NOMO-1 treated with DMSO at 0.1 percent for 48 hours (cell line): Measurements from ENCODE around the gene EPN3.
A peak's percentile ranks its signal among the peaks of the same experiment; 100 is the strongest.

Experiments used
- DNase-seq: peaks from one replicate; lab custom pipeline; 2025; ENCODE audit not compliant: unreplicated experiment; lab: John Stamatoyannopoulos, UW

The EPN3 gene

GRCh38 chr17:50533720-50534148, 1.2 kb downstream of the EPN3 start:
- DNase-seq, result no peak

GRCh38 chr17:50534222-50534978, 1.9 kb downstream of the EPN3 start:
- DNase-seq, result no peak

GRCh38 chr17:50534979-50535326, 2.4 kb downstream of the EPN3 start:
- no peak for DNase-seq

GRCh38 chr17:50535407-50535806, 2.9 kb downstream of the EPN3 start:
- no peak for DNase-seq

GRCh38 chr17:50536683-50537646, 4.4 kb downstream of the EPN3 start:
- DNase-seq, result peak; percentile 43

- DNase-seq, result no peak
Observed at GRCh38 chr17:50537721-50538548, 5.4 kb downstream of the EPN3 start.

GRCh38 chr17:50538549-50539410, 6.2 kb downstream of the EPN3 start:
- no peak for DNase-seq

- DNase-seq, result no peak
Observed at GRCh38 chr17:50539762-50540559, 7.4 kb downstream of the EPN3 start.

GRCh38 chr17:50540560-50541401, 8.2 kb downstream of the EPN3 start:
- DNase-seq, result no peak

GRCh38 chr17:50541402-50541715, 8.8 kb downstream of the EPN3 start:
- DNase-seq, result no peak

GRCh38 chr17:50541716-50542688, 9.5 kb downstream of the EPN3 start:
- DNase-seq, result peak; percentile 78

GRCh38 chr17:50542795-50543774, 10.6 kb downstream of the EPN3 start:
- no peak for DNase-seq

GRCh38 chr17:50544516-50544915, 12.0 kb downstream of the EPN3 start:
- DNase-seq, result no peak

GRCh38 chr17:50545311-50545710, 12.8 kb downstream of the EPN3 start:
- no peak for DNase-seq

- DNase-seq, result no peak
Observed at GRCh38 chr17:50546701-50547034, 14.1 kb downstream of the EPN3 start.

GRCh38 chr17:50547035-50547735, 14.7 kb downstream of the EPN3 start, which contains the start of gene SPATA20:
Gene SPATA20, plus strand, starts transcription at chr17:50547174. Its CDS starts 35 bp downstream, at chr17:50547209.
- DNase-seq, result peak; percentile 91
